GM21619 (cell line): ENCODE results near the gene NDST1.

Experiments
- ATAC-seq: cut with Tn5 transposase; IDR thresholded peaks from one replicate; pipeline ENCODE4 v1.9.1; 2021; ENCODE audit not compliant: unreplicated experiment

Gene NDST1

GRCh38 chr5:150522504-150523414 is 14.8 kb downstream of the NDST1 start:
- ATAC-seq: no peak

DNA sequence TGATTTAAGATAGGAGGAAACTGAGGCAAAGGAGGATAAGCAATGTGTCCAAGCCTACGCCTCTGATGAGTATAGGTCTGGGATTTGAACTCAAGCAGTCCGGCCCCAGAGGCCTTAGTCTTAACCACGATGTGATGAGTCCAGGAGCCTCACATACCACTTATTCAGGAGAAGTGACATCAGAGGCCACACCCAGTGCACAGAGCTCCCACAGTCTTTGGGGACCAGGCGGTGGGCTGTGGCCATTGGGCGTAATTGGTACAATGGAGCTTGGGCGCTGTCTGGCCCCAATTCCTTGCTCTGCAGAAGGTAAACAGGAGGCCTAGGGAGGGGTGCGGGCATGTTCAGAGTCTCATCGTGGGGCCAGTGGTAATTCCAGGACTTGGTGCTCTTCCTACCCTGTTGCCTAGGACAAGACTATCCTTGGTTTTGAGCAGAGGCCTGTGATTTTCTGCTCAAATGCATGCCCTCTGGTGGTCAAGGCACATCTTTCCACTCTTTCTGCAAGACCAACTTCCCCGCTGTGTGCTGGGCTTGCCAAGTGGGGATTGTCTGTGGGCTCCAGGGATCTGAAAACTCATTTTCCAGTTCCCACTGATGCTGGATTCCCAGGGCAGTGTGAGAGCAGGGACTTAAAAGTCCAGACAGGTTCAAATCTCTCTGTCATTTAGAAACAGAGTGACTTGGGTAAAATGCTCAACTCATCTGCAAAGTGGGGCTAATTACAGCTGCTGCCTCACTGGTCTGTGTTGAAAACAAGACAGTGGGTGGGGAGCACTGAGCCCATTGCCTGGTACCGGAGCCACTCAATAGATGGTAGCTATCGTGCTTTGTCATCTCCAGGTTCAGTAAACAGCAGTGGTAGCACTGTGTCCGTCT is 15.8 kb downstream of the NDST1 start:
- no peak for ATAC-seq

GRCh38 chr5:150525163-150525562 is 17.2 kb downstream of the NDST1 start:
- no peak for ATAC-seq

DNA sequence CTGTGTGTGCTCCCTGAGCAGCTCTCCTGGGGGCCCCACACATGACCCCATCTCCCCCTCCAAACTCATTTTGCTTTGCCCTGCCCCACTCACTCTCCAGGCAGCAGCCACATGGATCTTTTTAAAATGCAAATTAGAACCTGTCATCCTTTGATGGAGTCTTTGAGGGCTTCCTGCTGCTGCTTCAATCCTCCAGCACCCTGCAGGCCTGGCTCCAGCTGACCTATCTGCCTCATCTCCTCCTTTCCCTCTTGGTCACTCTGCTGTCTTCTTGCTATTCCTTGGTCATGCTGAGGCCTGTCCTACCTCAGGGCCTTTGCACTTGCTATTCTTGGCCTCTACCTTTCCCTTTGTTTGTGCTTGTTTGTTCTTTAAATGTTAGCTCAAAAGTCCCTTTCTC is 17.9 kb downstream of the NDST1 start:
- no peak for ATAC-seq

GRCh38 chr5:150527038-150527437 is 19.1 kb downstream of the NDST1 start:
- ATAC-seq: no peak

DNA sequence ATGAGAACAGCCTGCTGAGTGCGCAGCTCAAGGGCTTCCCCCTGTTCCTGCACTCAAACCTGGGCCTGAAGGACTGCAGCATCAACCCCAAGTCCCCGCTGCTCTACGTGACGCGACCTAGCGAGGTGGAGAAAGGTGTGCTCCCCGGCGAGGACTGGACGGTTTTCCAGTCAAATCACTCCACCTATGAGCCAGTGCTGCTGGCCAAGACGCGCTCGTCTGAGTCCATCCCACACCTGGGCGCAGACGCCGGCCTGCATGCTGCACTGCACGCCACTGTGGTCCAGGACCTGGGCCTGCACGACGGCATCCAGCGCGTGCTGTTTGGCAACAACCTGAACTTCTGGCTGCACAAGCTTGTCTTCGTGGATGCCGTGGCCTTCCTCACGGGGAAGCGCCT is 19.9 kb downstream of the NDST1 start:
- no peak for ATAC-seq

- no peak for ATAC-seq
These were observed 21.1 kb downstream of the NDST1 start for GRCh38 chr5:150528924-150529546.

DNA sequence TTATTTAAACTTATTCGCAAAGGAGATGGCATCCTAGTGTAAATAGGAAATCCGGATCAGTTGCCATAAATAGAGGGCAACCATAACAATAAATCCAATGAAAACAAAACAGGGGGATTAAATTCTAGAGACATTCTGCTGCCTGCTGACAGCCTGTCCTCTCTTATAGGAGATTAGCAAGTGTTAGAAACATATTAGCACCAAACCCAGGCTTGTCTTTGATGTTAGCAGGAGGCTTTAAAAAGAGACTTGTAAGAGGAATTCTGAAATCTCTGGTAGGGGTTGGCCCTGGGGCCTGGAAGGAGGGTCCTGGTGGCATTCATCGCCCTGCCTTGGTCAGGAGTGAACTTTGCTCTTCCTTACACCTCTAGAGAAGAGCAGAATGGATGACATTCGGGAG is 21.6 kb downstream of the NDST1 start:
- ATAC-seq: no peak

GRCh38 chr5:150530423-150530822 is 22.5 kb downstream of the NDST1 start:
- ATAC-seq: no peak

GRCh38 chr5:150530951-150531588 is 23.1 kb downstream of the NDST1 start:
- ATAC-seq: no peak

DNA sequence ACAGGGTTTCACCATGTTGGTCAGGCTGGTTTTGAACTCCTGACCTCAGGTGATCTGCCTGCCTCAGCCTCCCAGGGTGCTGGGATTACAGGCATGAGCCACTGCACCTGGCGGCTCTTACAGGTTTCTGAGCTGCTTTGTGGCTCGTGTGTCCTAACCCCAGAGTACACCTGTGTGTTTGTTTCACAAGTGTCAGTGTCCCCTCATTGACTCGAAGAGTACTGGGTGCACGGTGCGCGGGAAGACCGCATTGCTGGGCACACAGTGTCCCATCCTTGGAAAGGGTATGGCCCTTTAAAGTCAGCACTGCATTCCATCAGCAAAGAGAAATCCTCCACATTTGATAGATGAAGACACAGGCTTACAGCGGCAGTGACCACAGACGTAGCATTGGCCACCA is 23.8 kb downstream of the NDST1 start:
- ATAC-seq: no peak

- no peak for ATAC-seq
These were observed 24.2 kb downstream of the NDST1 start for GRCh38 chr5:150532151-150532550.

DNA sequence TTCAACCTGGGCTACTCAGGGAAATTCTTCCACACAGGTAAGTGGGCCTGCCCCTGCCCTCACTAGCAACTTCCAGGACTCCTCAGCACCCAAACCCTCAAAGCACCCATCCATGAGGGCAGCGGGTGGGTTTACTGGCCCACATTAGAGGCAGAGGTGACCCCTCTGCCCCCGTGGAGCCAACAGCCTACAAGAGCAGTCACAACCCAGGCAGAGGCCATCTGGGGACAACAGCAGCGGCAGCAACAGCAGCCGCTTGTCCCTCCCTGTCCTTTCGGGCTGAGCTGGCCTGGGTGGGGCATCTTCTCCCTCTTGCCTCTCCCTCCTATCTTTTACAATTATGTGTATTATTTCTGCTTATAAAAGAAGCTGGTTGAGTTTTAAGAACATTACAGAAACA is 25.1 kb downstream of the NDST1 start:
- ATAC-seq: no peak

- no peak for ATAC-seq
These were observed 26.9 kb downstream of the NDST1 start for GRCh38 chr5:150534811-150535210.

DNA sequence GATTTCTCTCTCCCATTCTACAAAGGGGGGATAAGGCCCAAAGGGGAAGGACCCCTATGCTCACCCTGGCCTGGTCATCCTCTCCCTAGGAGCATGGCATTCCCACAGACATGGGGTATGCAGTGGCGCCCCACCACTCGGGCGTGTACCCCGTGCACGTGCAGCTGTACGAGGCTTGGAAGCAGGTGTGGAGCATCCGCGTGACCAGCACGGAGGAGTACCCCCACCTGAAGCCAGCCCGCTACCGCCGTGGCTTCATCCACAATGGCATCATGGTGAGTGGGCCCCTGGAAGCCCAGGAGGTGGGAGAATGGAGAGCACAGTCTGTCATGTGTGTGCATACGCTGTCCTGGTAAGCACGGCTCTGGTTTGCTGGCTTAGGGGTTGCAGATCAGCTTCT is 27.7 kb downstream of the NDST1 start:
- ATAC-seq: no peak

- no peak for ATAC-seq
These were observed 30.3 kb downstream of the NDST1 start for GRCh38 chr5:150538007-150538917.

DNA sequence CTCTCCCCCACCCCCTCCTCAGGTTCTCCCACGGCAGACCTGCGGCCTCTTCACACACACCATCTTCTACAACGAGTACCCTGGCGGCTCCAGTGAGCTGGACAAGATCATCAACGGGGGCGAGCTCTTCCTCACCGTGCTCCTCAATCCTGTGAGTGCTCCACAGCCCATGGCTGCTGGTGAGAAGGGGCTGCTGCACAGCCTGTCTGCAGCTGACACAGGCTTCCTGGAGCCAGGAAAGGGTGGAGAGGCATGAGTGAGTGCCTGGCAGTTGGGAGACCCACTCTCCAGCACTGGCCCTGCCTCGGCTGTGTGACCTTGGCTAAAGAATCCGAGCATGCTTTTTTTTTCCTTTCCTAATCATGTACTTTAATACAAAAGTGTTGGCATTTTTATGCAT is 31.3 kb downstream of the NDST1 start:
- no peak for ATAC-seq

GRCh38 chr5:150540042-150540441 is 32.1 kb downstream of the NDST1 start:
- no peak for ATAC-seq

DNA sequence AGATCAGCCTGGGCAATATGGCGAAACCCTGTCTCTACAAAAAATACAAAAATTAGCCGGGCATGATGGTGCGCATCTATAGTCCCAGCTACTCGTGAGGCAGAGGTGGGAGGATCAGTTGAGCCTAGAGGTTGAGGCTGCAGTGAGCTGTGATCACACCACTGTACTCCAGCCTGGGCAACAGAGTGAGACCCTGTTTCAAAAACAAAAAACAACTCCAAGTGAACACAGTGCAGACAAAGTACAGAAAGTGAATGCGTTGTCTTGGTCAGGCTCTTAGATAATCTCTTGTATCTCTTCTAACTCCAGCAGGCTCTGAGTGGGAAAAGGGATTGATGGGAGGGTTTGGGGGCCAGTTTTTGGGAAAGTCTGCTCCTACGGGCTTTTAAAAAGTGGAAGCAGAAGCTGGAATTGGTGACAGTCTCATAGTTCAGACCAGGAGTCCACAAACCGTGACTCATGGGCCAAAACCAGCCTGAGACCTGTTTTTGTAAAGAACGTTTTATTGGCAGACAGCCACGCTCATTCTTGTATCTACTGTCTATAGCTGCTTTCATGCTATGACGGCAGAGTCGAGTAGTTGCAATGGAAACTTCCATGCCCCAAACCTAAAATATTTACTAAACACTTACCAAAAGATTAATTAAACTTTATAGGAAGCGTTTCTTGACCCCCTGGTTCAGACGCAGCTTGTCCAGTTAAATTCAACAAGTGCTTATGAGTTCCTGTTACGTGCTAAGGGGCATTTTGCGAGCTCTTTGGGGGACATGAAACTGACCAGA is 32.9 kb downstream of the NDST1 start:
- ATAC-seq: no peak

- no peak for ATAC-seq
These were observed 33.4 kb downstream of the NDST1 start for GRCh38 chr5:150541397-150541675.
